ENCODE measurements around the gene PRDX3. TPM values are rescaled to one million over a fixed set of nuclear protein-coding genes. Genes with fewer than 3 reads are reported as not detected.

The PRDX3 gene
- total RNA-seq, 1 experiment from 2014 or later, result 213 TPM

GRCh38 chr10:119222966-119223386 lies 44.4 kb upstream of the PRDX3 start:
- Mint-ChIP-seq H3K4me1 (ENCODE audit: low read depth, unreplicated experiment) (peaks cover 20% of the 10 kb centered on the region), H3K4me3 (ENCODE audit: unreplicated experiment) (peak overlapping the region; percentile 56), H3K27ac (ENCODE audit: unreplicated experiment) (peak overlapping the region; percentile 77), H3K27me3 (ENCODE audit: insufficient read depth, unreplicated experiment) (no peaks in the 10 kb centered on the region), H3K36me3 (ENCODE audit: insufficient read depth, unreplicated experiment) (peaks cover 5% of the 10 kb centered on the region), H3K9me3 (ENCODE audit: unreplicated experiment) (no peaks in the 10 kb centered on the region)
- Histone ChIP-seq H3K4me1 (peaks cover 30% of the 10 kb centered on the region), H3K27me3 (replicated peaks; ENCODE audit: control insufficient read depth, insufficient read depth, low read length) (no peaks in the 10 kb centered on the region), H3K36me3 (ENCODE audit: control insufficient read depth, insufficient read depth, low read length) (no peaks in the 10 kb centered on the region), H3K4me3 (ENCODE audit: low read depth, low read length) (no peak overlapping the region), H3K9me3 (no peaks in the 10 kb centered on the region)
- TF ChIP-seq CTCF (IDR thresholded peaks at IDR 0.05; ENCODE audit: insufficient read depth in 1 of 2, low read depth in 1 of 2, low read length in 1 of 2, severe bottlenecking in 1 of 2, unreplicated experiment in 1 of 2), result no peak
- ChIA-PET CTCF (interaction anchor here (0.8 to 1.6 kb wide), 5 partner anchors 13 to 48 kb away, joined by 3 to 14 read pairs (median 6); no protein-coding TSS in a partner anchor), POLR2A (interaction anchor here (1.4 kb wide), 1 partner anchor 16 kb away, joined by 7 read pairs; the partner anchor contains the start of gene GRK5)
- BruUV-seq (replicated peaks), result no TSS peak
- DNase-seq, result no peak
- intact Hi-C loops (cut with micrococcal nuclease; ENCODE audit: unreplicated experiment), result no loop called here

GRCh38 chr10:119222537-119222936 lies 43.9 kb upstream of the PRDX3 start:
- Histone ChIP-seq H3K9me3 (no peaks in the 10 kb centered on the region), H3K4me1 (peaks cover 33% of the 10 kb centered on the region), H3K36me3 (ENCODE audit: control insufficient read depth, insufficient read depth, low read length) (no peaks in the 10 kb centered on the region), H3K27me3 (replicated peaks; ENCODE audit: control insufficient read depth, insufficient read depth, low read length) (no peaks in the 10 kb centered on the region), H3K4me3 (ENCODE audit: low read depth, low read length) (no peak overlapping the region)
- CTCF ChIA-PET, result interaction anchor here (0.7 to 1.6 kb wide), 8 partner anchors 13 to 223 kb away, joined by 3 to 14 read pairs (median 4); partner anchors contain the start of gene GRK5
- no peak for TF ChIP-seq CTCF (IDR thresholded peaks at IDR 0.05; ENCODE audit: insufficient read depth in 1 of 2, low read depth in 1 of 2, low read length in 1 of 2, severe bottlenecking in 1 of 2, unreplicated experiment in 1 of 2)
- BruUV-seq (replicated peaks), result no TSS peak
- intact Hi-C loops (cut with micrococcal nuclease; ENCODE audit: unreplicated experiment), result no loop called here
- H3K4me1 Mint-ChIP-seq (ENCODE audit: low read depth, unreplicated experiment), result peaks cover 20% of the 10 kb centered on the region
- peak; percentile 55 to 64 for DNase-seq
- H3K27ac Mint-ChIP-seq (ENCODE audit: unreplicated experiment), result peak overlapping the region; percentile 77
- POLR2A ChIA-PET, result interaction anchor here (0.7 to 1.4 kb wide), 2 partner anchors 16 to 211 kb away, joined by 3 to 7 read pairs; partner anchors contain the start of gene GRK5
- H3K4me3 Mint-ChIP-seq (ENCODE audit: unreplicated experiment), result peak overlapping the region; percentile 56
- no peaks in the 10 kb centered on the region for H3K27me3 Mint-ChIP-seq (ENCODE audit: insufficient read depth, unreplicated experiment)
- H3K36me3 Mint-ChIP-seq (ENCODE audit: insufficient read depth, unreplicated experiment), result peaks cover 5% of the 10 kb centered on the region
- H3K9me3 Mint-ChIP-seq (ENCODE audit: unreplicated experiment), result no peaks in the 10 kb centered on the region

- H3K27me3 Mint-ChIP-seq (ENCODE audit: insufficient read depth, unreplicated experiment), result no peaks in the 10 kb centered on the region
- TF ChIP-seq CTCF (IDR thresholded peaks at IDR 0.05; ENCODE audit: insufficient read depth in 1 of 2, low read depth in 1 of 2, low read length in 1 of 2, severe bottlenecking in 1 of 2, unreplicated experiment in 1 of 2), result no peak
- peak overlapping the region; percentile 77 for H3K27ac Mint-ChIP-seq (ENCODE audit: unreplicated experiment)
- BruUV-seq (replicated peaks), result no TSS peak
- POLR2A ChIA-PET, result interaction anchor here (0.7 to 1.4 kb wide), 2 partner anchors 15 to 211 kb away, joined by 3 to 7 read pairs; partner anchors contain the start of gene GRK5
- Histone ChIP-seq H3K4me1 (peaks cover 34% of the 10 kb centered on the region), H3K36me3 (ENCODE audit: control insufficient read depth, insufficient read depth, low read length) (no peaks in the 10 kb centered on the region), H3K4me3 (ENCODE audit: low read depth, low read length) (no peak overlapping the region), H3K9me3 (no peaks in the 10 kb centered on the region), H3K27me3 (replicated peaks; ENCODE audit: control insufficient read depth, insufficient read depth, low read length) (no peaks in the 10 kb centered on the region)
- peak overlapping the region; percentile 56 for H3K4me3 Mint-ChIP-seq (ENCODE audit: unreplicated experiment)
- CTCF ChIA-PET, result interaction anchor here (0.7 to 1.6 kb wide), 7 partner anchors 12 to 224 kb away, joined by 3 to 14 read pairs (median 5); partner anchors contain the start of gene GRK5
- no peaks in the 10 kb centered on the region for H3K9me3 Mint-ChIP-seq (ENCODE audit: unreplicated experiment)
- intact Hi-C loops (cut with micrococcal nuclease; ENCODE audit: unreplicated experiment), result no loop called here
- peaks cover 20% of the 10 kb centered on the region for H3K4me1 Mint-ChIP-seq (ENCODE audit: low read depth, unreplicated experiment)
- peaks cover 5% of the 10 kb centered on the region for H3K36me3 Mint-ChIP-seq (ENCODE audit: insufficient read depth, unreplicated experiment)
- no peak for DNase-seq
These were observed 43.1 kb upstream of the PRDX3 start for GRCh38 chr10:119221666-119222065.

Measured in Caco-2 (cell line).